HepG2 (cell line): ENCODE data around the gene SLC5A6. TPM values are rescaled to one million over a fixed set of nuclear protein-coding genes. Genes with fewer than 3 reads are reported as not detected.

Source experiments
- AHR ChIP-seq: IDR thresholded peaks from 2 replicates; pipeline ENCODE4 v1.6.1; 2018; ENCODE audit warnings: missing genetic modification reagents, missing compliant biosample characterization
- FOSL2 ChIP-seq: sonication (generic); formaldehyde crosslinking; IDR thresholded peaks from 2 replicates; pipeline ENCODE4 v1.4.0; 2020; ENCODE audit warnings: missing genetic modification reagents
- IKZF4 ChIP-seq: sonication (generic); formaldehyde crosslinking; IDR thresholded peaks from 2 replicates; pipeline ENCODE4 v1.5.1; 2020; ENCODE audit warnings: borderline replicate concordance, mild to moderate bottlenecking, low read depth, missing genetic modification reagents; ENCODE audit errors: not compliant biosample characterization
- MYNN ChIP-seq: sonication (generic); formaldehyde crosslinking; IDR thresholded peaks from 2 replicates; pipeline ENCODE4 v1.4.0; 2020; ENCODE audit warnings: mild to moderate bottlenecking, low read depth, missing genetic modification reagents
- RCOR2 ChIP-seq: IDR thresholded peaks from 2 replicates; pipeline ENCODE4 v1.6.1; 2016; ENCODE audit warnings: missing biosample characterization, missing genetic modification reagents
- RORA ChIP-seq: sonication (generic); formaldehyde crosslinking; IDR thresholded peaks from 2 replicates; pipeline ENCODE4 v1.5.0; 2020; ENCODE audit warnings: mild to moderate bottlenecking, missing genetic modification reagents, moderate library complexity
- TMF1 ChIP-seq: sonication (generic); formaldehyde crosslinking; IDR thresholded peaks from 2 replicates; pipeline ENCODE4 v1.8.1; 2022; ENCODE audit warnings: low read depth, missing genetic modification reagents
- TOPORS ChIP-seq: sonication (generic); formaldehyde crosslinking; IDR thresholded peaks from 2 replicates; pipeline ENCODE4 v1.8.0; 2023; ENCODE audit warnings: mild to moderate bottlenecking, missing genetic modification reagents
- YEATS2 ChIP-seq: sonication (generic); formaldehyde crosslinking; IDR thresholded peaks from 2 replicates; pipeline ENCODE4 v1.4.0; 2020; ENCODE audit warnings: missing genetic modification reagents, borderline replicate concordance
- ZNF292 ChIP-seq: sonication (generic); formaldehyde crosslinking; IDR thresholded peaks from 2 replicates; pipeline ENCODE4 v1.8.1; 2022; ENCODE audit warnings: mild to moderate bottlenecking, low read depth, missing genetic modification reagents, borderline replicate concordance
- ZNF333 ChIP-seq: sonication (generic); formaldehyde crosslinking; IDR thresholded peaks from 2 replicates; pipeline ENCODE4 v1.4.0; 2020; ENCODE audit warnings: mild to moderate bottlenecking, missing genetic modification reagents, borderline replicate concordance
- ZNF383 ChIP-seq: sonication (generic); formaldehyde crosslinking; IDR thresholded peaks from 2 replicates; pipeline ENCODE4 v1.4.0; 2020; ENCODE audit warnings: missing genetic modification reagents, mild to moderate bottlenecking, borderline replicate concordance
- ZNF432 ChIP-seq: sonication (generic); formaldehyde crosslinking; IDR thresholded peaks from 2 replicates; pipeline ENCODE4 v1.5.0; 2020; ENCODE audit warnings: missing genetic modification reagents, mild to moderate bottlenecking, borderline replicate concordance
- ZNF543 ChIP-seq: sonication (generic); formaldehyde crosslinking; IDR thresholded peaks from 2 replicates; pipeline ENCODE4 v1.4.0; 2020; ENCODE audit warnings: mild to moderate bottlenecking, missing genetic modification reagents
- ZNF572 ChIP-seq: sonication (generic); formaldehyde crosslinking; IDR thresholded peaks from 2 replicates; pipeline ENCODE4 v1.5.1; 2020; ENCODE audit warnings: mild to moderate bottlenecking, missing genetic modification reagents
- ZNF678 ChIP-seq: sonication (generic); formaldehyde crosslinking; IDR thresholded peaks from 2 replicates; pipeline ENCODE4 v1.4.0; 2020; ENCODE audit warnings: mild to moderate bottlenecking, missing genetic modification reagents
- ZNF800 ChIP-seq: sonication (generic); formaldehyde crosslinking; IDR thresholded peaks from 2 replicates; pipeline ENCODE4 v1.4.0; 2020; ENCODE audit warnings: missing genetic modification reagents
- polyA plus RNA-seq, 8 experiments: library from polyadenylated mRNA; depleted of rRNA in 3 of 8; stranded (reverse) in 7 of 8; unstranded in 1 of 8; fragments of >200 nt; fragmentation: Illumina TruSeq in 4 of 8; extraction: Trizol in 4 of 8; gene quantifications; 2 replicates each; pipeline versions ENCODE4 v1.2.1 to v1.2.3, GENCODE V29; 2011 to 2016; ENCODE audit warnings: low read depth in 4 of 8, missing spikeins in 1 of 8, mixed read lengths in 1 of 8; ENCODE audit not compliant: insufficient read depth in 1 of 8
- total RNA-seq, 5 experiments: library from RNA; depleted of rRNA; stranded (reverse); fragments of >200 nt; fragmentation: Illumina TruSeq; extraction: Trizol; gene quantifications; 2 replicates each; pipeline ENCODE4 v1.2.3, GENCODE V29; 2016; ENCODE audit warnings: low read depth in 1 of 5
- TF ChIP-seq, protein P1 (sequence below): fragments of 450-650 bp; IDR thresholded peaks from 2 replicates; pipeline ENCODE4 v1.6.1; 2017; ENCODE audit warnings: mild to moderate bottlenecking
- TF ChIP-seq, protein P2 (sequence below): sonication (generic); formaldehyde crosslinking; IDR thresholded peaks from 2 replicates; pipeline ENCODE4 v1.4.0; 2020; ENCODE audit warnings: missing genetic modification reagents, borderline replicate concordance
- TF ChIP-seq, protein P3 (sequence below): sonication (generic); formaldehyde crosslinking; IDR thresholded peaks from 2 replicates; pipeline ENCODE4 v1.4.0; 2020; ENCODE audit warnings: missing genetic modification reagents

Gene SLC5A6
- total and polyA plus RNA-seq, 2 of the 13 experiments (the other 11 are each of a cell fraction or from before 2014, with no cell fraction given) = 135 to 417 TPM

- TF ChIP-seq, protein P1, sequence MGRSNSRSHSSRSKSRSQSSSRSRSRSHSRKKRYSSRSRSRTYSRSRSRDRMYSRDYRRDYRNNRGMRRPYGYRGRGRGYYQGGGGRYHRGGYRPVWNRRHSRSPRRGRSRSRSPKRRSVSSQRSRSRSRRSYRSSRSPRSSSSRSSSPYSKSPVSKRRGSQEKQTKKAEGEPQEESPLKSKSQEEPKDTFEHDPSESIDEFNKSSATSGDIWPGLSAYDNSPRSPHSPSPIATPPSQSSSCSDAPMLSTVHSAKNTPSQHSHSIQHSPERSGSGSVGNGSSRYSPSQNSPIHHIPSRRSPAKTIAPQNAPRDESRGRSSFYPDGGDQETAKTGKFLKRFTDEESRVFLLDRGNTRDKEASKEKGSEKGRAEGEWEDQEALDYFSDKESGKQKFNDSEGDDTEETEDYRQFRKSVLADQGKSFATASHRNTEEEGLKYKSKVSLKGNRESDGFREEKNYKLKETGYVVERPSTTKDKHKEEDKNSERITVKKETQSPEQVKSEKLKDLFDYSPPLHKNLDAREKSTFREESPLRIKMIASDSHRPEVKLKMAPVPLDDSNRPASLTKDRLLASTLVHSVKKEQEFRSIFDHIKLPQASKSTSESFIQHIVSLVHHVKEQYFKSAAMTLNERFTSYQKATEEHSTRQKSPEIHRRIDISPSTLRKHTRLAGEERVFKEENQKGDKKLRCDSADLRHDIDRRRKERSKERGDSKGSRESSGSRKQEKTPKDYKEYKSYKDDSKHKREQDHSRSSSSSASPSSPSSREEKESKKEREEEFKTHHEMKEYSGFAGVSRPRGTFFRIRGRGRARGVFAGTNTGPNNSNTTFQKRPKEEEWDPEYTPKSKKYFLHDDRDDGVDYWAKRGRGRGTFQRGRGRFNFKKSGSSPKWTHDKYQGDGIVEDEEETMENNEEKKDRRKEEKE = no peak
- no peak for TF ChIP-seq ZNF432 (CRISPR knock-in tag)
- TF ChIP-seq ZNF800 (CRISPR knock-in tag) = no peak
- 0 out of 2 replicates have a peak, but pooled peaks have one; percentile 25 for TF ChIP-seq YEATS2 (CRISPR knock-in tag)
- TF ChIP-seq RORA = peak; percentile 69
- peak; percentile 67 for TF ChIP-seq FOSL2 (CRISPR knock-in tag)
- no peak for TF ChIP-seq AHR
- TF ChIP-seq, protein P2, sequence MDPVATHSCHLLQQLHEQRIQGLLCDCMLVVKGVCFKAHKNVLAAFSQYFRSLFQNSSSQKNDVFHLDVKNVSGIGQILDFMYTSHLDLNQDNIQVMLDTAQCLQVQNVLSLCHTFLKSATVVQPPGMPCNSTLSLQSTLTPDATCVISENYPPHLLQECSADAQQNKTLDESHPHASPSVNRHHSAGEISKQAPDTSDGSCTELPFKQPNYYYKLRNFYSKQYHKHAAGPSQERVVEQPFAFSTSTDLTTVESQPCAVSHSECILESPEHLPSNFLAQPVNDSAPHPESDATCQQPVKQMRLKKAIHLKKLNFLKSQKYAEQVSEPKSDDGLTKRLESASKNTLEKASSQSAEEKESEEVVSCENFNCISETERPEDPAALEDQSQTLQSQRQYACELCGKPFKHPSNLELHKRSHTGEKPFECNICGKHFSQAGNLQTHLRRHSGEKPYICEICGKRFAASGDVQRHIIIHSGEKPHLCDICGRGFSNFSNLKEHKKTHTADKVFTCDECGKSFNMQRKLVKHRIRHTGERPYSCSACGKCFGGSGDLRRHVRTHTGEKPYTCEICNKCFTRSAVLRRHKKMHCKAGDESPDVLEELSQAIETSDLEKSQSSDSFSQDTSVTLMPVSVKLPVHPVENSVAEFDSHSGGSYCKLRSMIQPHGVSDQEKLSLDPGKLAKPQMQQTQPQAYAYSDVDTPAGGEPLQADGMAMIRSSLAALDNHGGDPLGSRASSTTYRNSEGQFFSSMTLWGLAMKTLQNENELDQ (CRISPR knock-in tag) = no peak
- no peak for TF ChIP-seq MYNN
- TF ChIP-seq IKZF4 (CRISPR knock-in tag) = no peak
- peak; percentile 96 for TF ChIP-seq RCOR2 (CRISPR knock-in tag)
- TF ChIP-seq, protein P3, sequence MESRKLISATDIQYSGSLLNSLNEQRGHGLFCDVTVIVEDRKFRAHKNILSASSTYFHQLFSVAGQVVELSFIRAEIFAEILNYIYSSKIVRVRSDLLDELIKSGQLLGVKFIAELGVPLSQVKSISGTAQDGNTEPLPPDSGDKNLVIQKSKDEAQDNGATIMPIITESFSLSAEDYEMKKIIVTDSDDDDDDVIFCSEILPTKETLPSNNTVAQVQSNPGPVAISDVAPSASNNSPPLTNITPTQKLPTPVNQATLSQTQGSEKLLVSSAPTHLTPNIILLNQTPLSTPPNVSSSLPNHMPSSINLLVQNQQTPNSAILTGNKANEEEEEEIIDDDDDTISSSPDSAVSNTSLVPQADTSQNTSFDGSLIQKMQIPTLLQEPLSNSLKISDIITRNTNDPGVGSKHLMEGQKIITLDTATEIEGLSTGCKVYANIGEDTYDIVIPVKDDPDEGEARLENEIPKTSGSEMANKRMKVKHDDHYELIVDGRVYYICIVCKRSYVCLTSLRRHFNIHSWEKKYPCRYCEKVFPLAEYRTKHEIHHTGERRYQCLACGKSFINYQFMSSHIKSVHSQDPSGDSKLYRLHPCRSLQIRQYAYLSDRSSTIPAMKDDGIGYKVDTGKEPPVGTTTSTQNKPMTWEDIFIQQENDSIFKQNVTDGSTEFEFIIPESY (CRISPR knock-in tag) = peak; percentile 68
- TF ChIP-seq ZNF292 (CRISPR knock-in tag) = peak; percentile 20; the same call in 1 of the 2 replicates
- no peak for TF ChIP-seq TMF1
- TF ChIP-seq ZNF383 (CRISPR knock-in tag) = no peak
- TF ChIP-seq ZNF333 (CRISPR knock-in tag) = no peak
- TF ChIP-seq ZNF543 (CRISPR knock-in tag) = peak; percentile 38; the same call in 1 of the 2 replicates
- TF ChIP-seq ZNF572 (CRISPR knock-in tag) = no peak
- TF ChIP-seq TOPORS = no peak
- peak; percentile 64; the same call in 1 of the 2 replicates for TF ChIP-seq ZNF678 (CRISPR knock-in tag)
Measured at GRCh38 chr2:27177441-27178351, 34.4 kb downstream of the SLC5A6 start (continued).
